BLaER1 (cell line): ENCODE measurements around the gene ESRRA.

Source experiments
- H3K27ac ChIP-seq: shearing (Covaris generic); formaldehyde crosslinking; 2 replicates; pipeline ENCODE4 v1.8.1; 2022
- H3K27me3 ChIP-seq: shearing (Covaris generic); formaldehyde crosslinking; 2 replicates; pipeline ENCODE4 v1.8.1; 2022
- H3K36me3 ChIP-seq: shearing (Covaris generic); formaldehyde crosslinking; 2 replicates; pipeline ENCODE4 v1.8.1; 2022
- H3K4me1 ChIP-seq: shearing (Covaris generic); formaldehyde crosslinking; 2 replicates; pipeline ENCODE4 v1.8.1; 2022
- H3K4me2 ChIP-seq: shearing (Covaris generic); formaldehyde crosslinking; 2 replicates; pipeline ENCODE4 v1.8.1; 2022
- H3K4me3 ChIP-seq: shearing (Covaris generic); formaldehyde crosslinking; 2 replicates; pipeline ENCODE4 v1.8.1; 2022
- H3K9ac ChIP-seq: shearing (Covaris generic); formaldehyde crosslinking; 2 replicates; pipeline ENCODE4 v1.8.1; 2022
- H3K9me3 ChIP-seq: shearing (Covaris generic); formaldehyde crosslinking; 2 replicates; pipeline ENCODE4 v1.8.1; 2022
- H4K20me1 ChIP-seq: shearing (Covaris generic); formaldehyde crosslinking; 2 replicates; pipeline ENCODE4 v1.8.1; 2022
- Cebpa-rat ChIP-seq: shearing (Covaris generic); IDR thresholded peaks from 2 replicates; pipeline ENCODE4 v1.8.1; 2022

ESRRA gene

DNA sequence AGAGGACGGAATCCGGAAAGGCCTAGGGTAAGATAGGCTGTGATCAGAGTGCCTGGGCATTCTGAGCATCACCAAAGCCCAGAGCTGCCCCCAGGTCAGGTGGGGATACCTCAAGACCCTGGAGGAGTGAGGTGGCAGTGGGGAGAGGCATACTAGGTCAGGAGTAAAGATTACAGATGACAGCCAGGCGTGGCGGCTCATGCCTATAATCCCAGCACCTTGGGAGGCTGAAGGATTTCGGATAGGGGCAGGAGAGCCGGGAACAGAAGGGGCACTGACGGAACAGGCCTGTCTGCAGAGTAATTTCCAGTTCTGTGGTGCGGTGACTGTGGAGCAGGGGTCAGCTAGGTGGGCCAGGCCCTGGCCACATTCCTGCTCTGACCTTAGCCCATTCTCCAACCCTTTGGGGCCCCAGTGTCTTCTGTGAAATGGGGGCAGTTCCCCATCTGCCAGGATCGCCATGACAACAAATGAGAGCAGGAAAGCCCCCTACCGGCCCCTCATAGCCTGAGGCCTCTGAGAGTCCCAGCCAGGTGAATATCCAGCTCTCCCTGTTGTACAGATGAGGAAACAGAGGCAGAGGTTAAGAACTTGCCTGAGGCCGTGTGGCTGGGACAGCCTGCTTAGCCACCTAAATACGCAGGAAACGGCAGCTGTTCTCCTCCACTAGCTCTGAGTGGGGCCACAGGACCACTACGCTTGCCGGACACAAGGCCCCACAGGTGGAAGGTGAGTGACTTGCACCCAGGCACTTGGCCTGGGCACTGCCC, 30.1 kb upstream of the ESRRA start:
- no peak overlapping the region for H3K4me2 ChIP-seq
- H3K9ac ChIP-seq = no peak overlapping the region
- H4K20me1 ChIP-seq = no peaks in the 10 kb centered on the region
- H3K4me1 ChIP-seq = peaks cover 27% of the 10 kb centered on the region
- H3K4me3 ChIP-seq = no peak overlapping the region
- H3K27ac ChIP-seq = no peak overlapping the region
- TF ChIP-seq Cebpa-rat = no peak
- no peaks in the 10 kb centered on the region for H3K27me3 ChIP-seq
- H3K9me3 ChIP-seq = no peaks in the 10 kb centered on the region
- H3K36me3 ChIP-seq = peaks cover 58% of the 10 kb centered on the region

DNA sequence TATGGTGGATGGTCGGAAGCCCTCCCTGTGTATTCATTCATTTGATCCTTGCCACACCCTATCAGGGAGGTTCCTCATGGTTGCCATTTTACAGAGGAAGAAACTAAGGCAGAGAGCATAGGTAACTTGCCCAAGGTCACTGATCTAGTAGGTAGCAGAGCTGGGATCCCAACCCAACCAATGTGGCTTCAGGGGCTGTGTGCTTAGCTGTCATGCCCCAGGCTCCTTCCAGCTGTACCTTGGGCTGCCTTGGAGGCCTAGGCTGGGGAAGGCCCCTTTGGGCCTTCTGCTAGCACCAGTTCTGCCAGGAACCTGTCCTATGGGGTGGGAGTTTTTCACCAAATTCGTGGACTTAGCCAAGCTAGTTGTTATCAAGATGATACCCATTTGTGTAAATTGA, 29.5 kb upstream of the ESRRA start:
- Histone ChIP-seq H3K27ac (no peak overlapping the region), H3K4me1 (peaks cover 27% of the 10 kb centered on the region), H3K9me3 (no peaks in the 10 kb centered on the region), H3K27me3 (no peaks in the 10 kb centered on the region), H3K4me2 (no peak overlapping the region), H3K9ac (no peak overlapping the region), H3K4me3 (no peak overlapping the region), H4K20me1 (no peaks in the 10 kb centered on the region), H3K36me3 (peaks cover 60% of the 10 kb centered on the region)
- no peak for TF ChIP-seq Cebpa-rat

DNA sequence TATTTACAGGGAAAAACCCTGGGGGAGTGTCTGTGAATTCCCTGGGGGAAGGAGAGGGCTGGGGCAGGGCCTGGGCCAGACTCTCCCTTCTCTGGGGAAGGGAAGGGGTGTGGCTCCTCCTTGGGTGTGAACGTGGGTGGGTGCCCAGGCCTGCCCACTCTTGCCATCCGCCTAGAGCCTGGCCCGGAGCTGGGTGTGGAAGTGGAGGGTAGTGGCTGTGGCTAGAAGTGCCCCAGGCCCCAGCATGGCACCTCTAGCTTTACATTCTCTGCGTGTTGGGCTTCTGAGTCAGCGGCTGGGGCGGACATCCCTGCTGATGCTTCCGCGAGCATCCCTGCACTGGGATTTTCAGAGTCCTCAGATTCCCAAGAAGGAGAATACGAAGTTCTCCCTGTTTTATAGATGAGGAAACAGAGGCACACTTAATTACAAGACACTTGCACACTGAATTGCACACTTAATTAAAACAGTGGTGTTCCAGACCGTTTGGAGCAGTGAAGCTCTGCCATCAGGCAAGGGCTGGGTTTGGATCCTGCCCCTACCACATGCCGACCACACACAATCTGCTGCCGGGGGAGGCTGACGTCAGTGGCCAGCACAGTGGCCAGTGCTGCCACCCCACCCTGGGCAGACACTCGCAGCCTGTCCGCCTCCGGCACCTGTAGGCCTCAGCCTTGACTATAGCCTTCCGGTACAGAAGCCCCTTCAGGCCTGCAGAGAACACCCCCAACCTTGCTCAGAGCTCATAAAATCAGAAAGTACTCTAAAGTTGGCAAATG, 28.5 kb upstream of the ESRRA start:
- no peak for TF ChIP-seq Cebpa-rat
- no peaks in the 10 kb centered on the region for H4K20me1 ChIP-seq
- H3K36me3 ChIP-seq = peaks cover 70% of the 10 kb centered on the region
- H3K27ac ChIP-seq = peak overlapping the region; percentile 14; the same call in 1 of the 2 replicates
- no peaks in the 10 kb centered on the region for H3K27me3 ChIP-seq
- H3K4me1 ChIP-seq = peaks cover 23% of the 10 kb centered on the region
- H3K9me3 ChIP-seq = no peaks in the 10 kb centered on the region
- peak overlapping the region; percentile 50; the same call in 1 of the 2 replicates for H3K9ac ChIP-seq
- no peak overlapping the region for H3K4me3 ChIP-seq
- H3K4me2 ChIP-seq = peak overlapping the region; percentile 27

DNA sequence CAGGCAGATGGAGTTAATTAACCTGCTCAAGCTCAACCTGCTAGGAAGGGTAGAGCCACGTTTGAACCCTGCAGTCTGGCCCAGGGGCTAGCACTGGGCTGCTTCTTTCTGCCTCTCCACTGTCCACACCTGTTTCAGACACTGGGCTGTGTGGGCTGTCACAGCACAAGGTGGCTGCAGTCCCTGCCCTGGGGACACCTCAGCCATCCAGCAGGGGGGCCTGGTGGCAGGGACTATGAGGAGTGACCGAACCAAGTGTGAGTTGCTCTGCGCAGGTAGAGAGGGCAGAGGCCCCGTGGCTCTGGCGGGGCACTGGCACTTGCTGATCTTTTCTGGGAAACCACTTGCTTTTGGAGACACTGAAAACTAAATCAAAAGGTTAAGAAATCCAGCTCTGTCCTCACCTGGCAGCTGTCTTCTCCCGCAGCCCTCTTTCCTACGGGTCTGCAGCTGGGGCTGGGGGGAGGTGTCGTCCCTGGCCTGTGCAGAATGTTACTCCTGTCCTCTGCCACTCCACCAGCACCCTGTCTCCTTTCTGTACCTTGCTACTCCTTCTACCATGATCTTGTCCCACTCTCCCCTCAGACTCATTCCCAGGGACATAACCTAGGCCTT, 26.6 kb upstream of the ESRRA start:
- no peak overlapping the region for H3K9ac ChIP-seq
- TF ChIP-seq Cebpa-rat = no peak
- H4K20me1 ChIP-seq = no peaks in the 10 kb centered on the region
- no peaks in the 10 kb centered on the region for H3K27me3 ChIP-seq
- no peak overlapping the region for H3K27ac ChIP-seq
- H3K4me2 ChIP-seq = no peak overlapping the region
- peaks cover 19% of the 10 kb centered on the region for H3K4me1 ChIP-seq
- no peaks in the 10 kb centered on the region for H3K9me3 ChIP-seq
- H3K36me3 ChIP-seq = peaks cover 70% of the 10 kb centered on the region
- no peak overlapping the region for H3K4me3 ChIP-seq

DNA sequence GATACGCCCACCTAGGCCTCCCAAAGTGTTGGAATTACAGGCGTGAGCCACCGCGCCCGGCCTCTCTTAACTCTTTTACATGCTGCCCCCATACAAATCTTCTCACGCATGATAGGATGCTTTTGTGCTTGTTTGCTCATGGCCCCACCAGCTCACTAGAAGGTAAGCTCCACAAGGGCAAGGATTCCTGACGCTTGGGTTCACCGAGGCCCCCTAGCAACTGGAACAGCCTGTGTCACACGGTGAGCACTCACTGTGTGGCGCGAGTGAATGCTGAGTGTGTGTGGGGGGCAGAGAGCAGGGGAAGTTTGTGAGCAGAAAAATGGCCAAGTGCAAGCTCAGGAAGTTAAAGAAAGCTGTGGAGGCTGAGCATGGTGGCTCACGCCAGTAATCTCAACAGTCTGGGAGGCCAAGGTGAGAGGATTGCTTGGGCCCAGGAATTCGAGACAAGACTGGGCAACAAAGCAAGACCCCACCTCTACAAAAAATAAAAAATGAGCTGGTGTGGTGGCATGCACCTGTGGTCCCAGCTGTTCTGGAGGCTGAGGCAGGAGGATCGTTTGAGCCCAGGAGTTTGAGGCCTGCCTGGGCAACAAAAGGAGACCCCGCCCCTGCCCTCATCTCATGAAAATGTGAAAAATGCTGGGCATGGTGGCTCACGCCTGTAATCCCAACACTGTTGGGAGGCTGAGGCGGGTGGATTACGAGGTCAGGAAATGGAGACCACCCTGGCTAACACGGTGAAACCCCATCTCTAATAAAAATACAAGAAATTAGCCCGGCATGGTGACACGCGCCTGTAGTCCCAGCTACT, 23.2 kb upstream of the ESRRA start:
- H3K4me2 ChIP-seq = no peak overlapping the region
- H3K27ac ChIP-seq = no peak overlapping the region
- TF ChIP-seq Cebpa-rat = no peak
- H3K4me3 ChIP-seq = no peak overlapping the region
- peaks cover 28% of the 10 kb centered on the region for H3K4me1 ChIP-seq
- peaks cover 41% of the 10 kb centered on the region for H3K36me3 ChIP-seq
- no peaks in the 10 kb centered on the region for H3K9me3 ChIP-seq
- no peaks in the 10 kb centered on the region for H4K20me1 ChIP-seq
- H3K27me3 ChIP-seq = no peaks in the 10 kb centered on the region
- no peak overlapping the region for H3K9ac ChIP-seq

DNA sequence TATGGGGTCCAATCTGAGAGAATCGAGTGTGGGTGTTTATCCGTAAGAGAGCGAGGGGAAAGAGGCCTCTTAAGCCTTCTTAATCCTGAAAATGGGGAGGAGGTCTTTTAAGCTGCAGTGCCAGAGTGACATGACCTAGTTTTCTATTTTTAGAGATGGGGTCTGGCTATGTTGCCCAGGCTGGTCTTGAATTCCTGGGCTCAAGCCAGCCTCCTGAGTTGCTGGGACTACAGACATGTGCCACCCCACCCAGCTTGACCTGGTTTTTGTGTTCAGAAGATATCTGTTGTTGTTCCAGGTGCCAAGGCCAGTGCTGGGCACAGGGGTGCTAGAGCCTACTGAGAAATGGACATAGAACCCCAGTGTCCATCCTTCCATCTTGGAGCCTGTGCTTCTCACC, 22.2 kb upstream of the ESRRA start:
- TF ChIP-seq Cebpa-rat = no peak
- Histone ChIP-seq H3K36me3 (peaks cover 34% of the 10 kb centered on the region), H3K27me3 (no peaks in the 10 kb centered on the region), H3K27ac (no peak overlapping the region), H3K4me3 (0 out of 2 replicates have a peak overlapping the region, but pooled peaks have one; percentile 85), H3K4me1 (peaks cover 28% of the 10 kb centered on the region), H3K9ac (peak overlapping the region; percentile 81; the same call in 1 of the 2 replicates), H3K9me3 (no peaks in the 10 kb centered on the region), H3K4me2 (peak overlapping the region; percentile 100), H4K20me1 (no peaks in the 10 kb centered on the region)

DNA sequence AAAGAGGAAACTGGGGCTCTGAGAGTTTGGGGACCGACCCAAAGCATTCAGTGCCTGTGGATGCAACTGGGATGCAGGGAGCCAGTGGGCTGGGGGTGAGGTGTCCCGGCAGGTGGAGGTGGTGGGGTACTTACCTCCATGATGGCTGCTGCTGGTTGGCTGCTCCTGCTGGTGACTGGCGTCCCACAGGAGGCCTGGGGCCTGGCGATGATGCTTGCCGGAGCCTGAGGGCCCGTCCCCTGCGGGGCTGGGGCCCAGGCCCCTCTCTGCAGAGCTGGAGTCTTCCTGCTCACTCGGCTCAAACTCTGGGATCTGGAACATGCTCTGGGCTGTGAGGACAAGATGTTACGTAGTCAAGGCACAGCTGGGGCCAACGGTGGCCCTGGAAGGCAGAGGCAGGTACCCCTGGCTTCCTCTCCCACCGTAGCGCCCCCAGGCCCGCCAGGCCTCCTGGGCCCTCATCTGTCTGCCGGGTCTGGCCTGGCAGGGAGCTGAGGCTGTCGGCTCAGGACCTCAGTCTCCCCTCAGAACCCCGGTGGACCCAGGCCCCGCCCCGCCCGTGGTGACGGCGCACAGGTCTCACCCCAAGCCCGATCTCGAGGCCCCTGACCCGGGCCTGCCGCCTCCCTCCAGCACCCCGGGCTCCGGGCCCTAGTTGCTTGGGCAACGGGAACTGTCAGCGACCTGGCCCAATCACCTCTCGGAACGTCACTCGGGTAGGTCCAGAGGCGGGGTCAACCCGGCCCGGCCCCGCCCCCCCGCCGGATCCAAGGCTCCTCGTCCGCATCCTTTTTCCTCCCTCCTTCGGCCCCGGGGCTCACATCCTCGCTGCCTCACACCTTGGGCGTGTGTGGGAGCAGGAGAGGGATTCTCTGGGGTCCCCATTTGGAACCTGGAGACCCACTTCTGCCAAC, 21.0 kb upstream of the ESRRA start, which contains the start of gene BAD:
Gene BAD (minus strand): TSS at position 618 of the 914 bp plus-strand sequence. CDS start 297 bp downstream, at position 321.
- Histone ChIP-seq H3K4me3 (peak within 1 kb of the TSS; percentile 85), H3K9me3 (no peaks in the 10 kb centered on the region), H4K20me1 (no peaks in the 10 kb centered on the region; the same call in 1 of the 2 replicates), H3K9ac (peak within 1 kb of the TSS; percentile 81), H3K36me3 (peaks cover 26% of the 10 kb centered on the region), H3K4me2 (peak within 1 kb of the TSS; percentile 100), H3K27ac (peak within 1 kb of the TSS; percentile 84), H3K27me3 (peaks cover 2% of the 10 kb centered on the region), H3K4me1 (peaks cover 28% of the 10 kb centered on the region)
- no peak for TF ChIP-seq Cebpa-rat
